Endothelial cell of umbilical vein (primary cell): ENCODE results near the gene HECA.
"Not testable (repeated sequence)": the region's sequence is repeated elsewhere in the genome, so short reads cannot be mapped to it uniquely, and the experiment has no call there.

ENCODE experiments used
- POLR2A ChIP-seq: IDR thresholded peaks from 2 replicates; pipeline ENCODE4 v1.6.1; 2012; ENCODE audit warnings: low read depth, mild to moderate bottlenecking, control low read depth, low read length
- TF ChIP-seq, protein P1 (sequence below), 2 donors: IDR thresholded peaks; 1 replicate in 1 of 2; 2 replicates in 1 of 2; pipeline ENCODE4 v1.5.1; 2011; ENCODE audit warnings: low read length in 2 of 2, mild to moderate bottlenecking in 2 of 2, moderate library complexity in 2 of 2, control low read depth in 1 of 2, inconsistent platforms in 1 of 2, low read depth in 1 of 2; ENCODE audit not compliant: insufficient read depth in 1 of 2; ENCODE audit errors: extremely low read depth in 1 of 2

DNA sequence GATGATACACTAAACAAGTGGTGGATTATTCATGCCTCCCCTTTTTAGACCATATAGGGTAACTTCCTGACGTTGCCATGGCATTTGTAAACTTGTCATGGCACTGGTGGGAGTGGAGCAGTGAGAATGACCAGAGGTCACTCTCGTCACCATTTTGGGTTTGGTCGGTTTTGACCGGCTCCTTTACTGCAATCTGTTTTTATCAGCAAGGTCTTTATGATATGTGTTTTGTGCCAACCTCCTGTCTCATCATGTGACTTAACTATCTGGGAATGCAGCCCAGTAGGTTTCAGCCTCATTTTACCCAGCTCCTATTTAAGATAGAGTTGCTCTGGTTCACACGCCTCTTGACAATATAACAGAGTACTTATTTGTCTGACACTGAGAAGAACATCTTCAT, 22.2 kb downstream of the HECA start:
- TF ChIP-seq, protein P1, sequence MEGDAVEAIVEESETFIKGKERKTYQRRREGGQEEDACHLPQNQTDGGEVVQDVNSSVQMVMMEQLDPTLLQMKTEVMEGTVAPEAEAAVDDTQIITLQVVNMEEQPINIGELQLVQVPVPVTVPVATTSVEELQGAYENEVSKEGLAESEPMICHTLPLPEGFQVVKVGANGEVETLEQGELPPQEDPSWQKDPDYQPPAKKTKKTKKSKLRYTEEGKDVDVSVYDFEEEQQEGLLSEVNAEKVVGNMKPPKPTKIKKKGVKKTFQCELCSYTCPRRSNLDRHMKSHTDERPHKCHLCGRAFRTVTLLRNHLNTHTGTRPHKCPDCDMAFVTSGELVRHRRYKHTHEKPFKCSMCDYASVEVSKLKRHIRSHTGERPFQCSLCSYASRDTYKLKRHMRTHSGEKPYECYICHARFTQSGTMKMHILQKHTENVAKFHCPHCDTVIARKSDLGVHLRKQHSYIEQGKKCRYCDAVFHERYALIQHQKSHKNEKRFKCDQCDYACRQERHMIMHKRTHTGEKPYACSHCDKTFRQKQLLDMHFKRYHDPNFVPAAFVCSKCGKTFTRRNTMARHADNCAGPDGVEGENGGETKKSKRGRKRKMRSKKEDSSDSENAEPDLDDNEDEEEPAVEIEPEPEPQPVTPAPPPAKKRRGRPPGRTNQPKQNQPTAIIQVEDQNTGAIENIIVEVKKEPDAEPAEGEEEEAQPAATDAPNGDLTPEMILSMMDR (IDR thresholded peaks at IDR 0.05; ENCODE audit: extremely low read depth in 1 of 2, insufficient read depth in 1 of 2, low read depth in 1 of 2, low read length in 2 of 2), result not testable (repeated sequence)
- TF ChIP-seq POLR2A, result not testable (repeated sequence)
